Neural crest cell (in vitro differentiated cells): ENCODE measurements around the gene ANO4. TPM values are rescaled to one million over a fixed set of nuclear protein-coding genes. Genes with fewer than 3 reads are reported as not detected.
A peak's percentile ranks its signal among the peaks of the same experiment; 100 is the strongest.

Source experiments
- DNase-seq: peaks from one replicate; pipeline ENCODE4 v3.0.0; 2021; ENCODE audit warnings: low read depth, mixed read lengths, low spot score
- H3K27ac Mint-ChIP-seq: one replicate; pipeline ENCODE4 v1.8.0; 2021; ENCODE audit warnings: mild to moderate bottlenecking, mixed read lengths; ENCODE audit not compliant: unreplicated experiment
- H3K27me3 Mint-ChIP-seq: 2 replicates; pipeline ENCODE4 v1.8.0; 2021; ENCODE audit warnings: low read depth, mild to moderate bottlenecking, mixed read lengths
- H3K36me3 Mint-ChIP-seq: 2 replicates; pipeline ENCODE4 v1.8.0; 2021; ENCODE audit warnings: low read depth, mild to moderate bottlenecking, mixed read lengths
- H3K4me1 Mint-ChIP-seq: 2 replicates; pipeline ENCODE4 v1.8.0; 2021; ENCODE audit warnings: mixed read lengths
- H3K4me3 Mint-ChIP-seq: one replicate; pipeline ENCODE4 v1.8.0; 2021; ENCODE audit warnings: mild to moderate bottlenecking, mixed read lengths
- H3K9me3 Mint-ChIP-seq: 2 replicates; pipeline ENCODE4 v1.8.0; 2021; ENCODE audit warnings: mixed read lengths
- total RNA-seq: library from RNA; stranded (reverse); gene quantifications from 2 replicates; pipeline ENCODE4 v1.2.1, GENCODE V29; 2021
- TF ChIP-seq, protein P1 (sequence below): fragments of 200-600 bp; sonication (generic); conservative IDR thresholded peaks from 2 replicates; pipeline ENCODE4 v1.5.0; 2021; ENCODE audit warnings: antibody characterized with exemption, mild to moderate bottlenecking

The ANO4 gene
- total RNA-seq, 1 donor from 2014 or later: 0.61 TPM

DNA sequence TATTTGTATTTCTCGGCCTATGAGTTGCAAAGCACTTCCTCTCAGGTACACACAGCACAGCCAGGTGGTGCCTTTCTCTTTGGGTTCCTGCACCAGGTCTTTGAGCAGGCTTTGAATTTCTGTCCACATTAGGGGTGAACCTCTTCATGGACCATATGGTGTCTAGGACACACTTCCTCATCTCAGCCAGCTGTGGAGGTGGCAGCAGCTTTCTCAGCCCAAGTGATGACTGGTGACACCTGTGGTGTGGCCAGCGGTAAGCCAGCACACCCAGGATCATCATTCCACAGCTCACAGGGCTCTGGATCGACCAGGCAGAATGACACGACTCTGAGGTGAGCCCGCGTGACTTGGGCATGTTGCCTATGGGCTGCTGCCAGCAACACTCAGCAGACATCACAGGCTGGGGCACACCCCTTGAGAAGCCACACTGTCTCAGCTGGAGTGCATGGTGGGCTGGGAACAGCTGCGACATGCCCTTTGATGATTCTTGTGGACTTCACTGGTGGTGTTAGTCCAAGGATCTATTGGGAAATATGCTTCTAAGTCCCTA lies 378.7 kb downstream of the ANO4 start:
- peaks cover 27% of the 10 kb centered on the region for H3K27me3 Mint-ChIP-seq
- no peak for DNase-seq
- H3K4me1 Mint-ChIP-seq: no peaks in the 10 kb centered on the region
- peak overlapping the region; percentile 63 for H3K27ac Mint-ChIP-seq
- H3K4me3 Mint-ChIP-seq: no peak overlapping the region
- no peaks in the 10 kb centered on the region for H3K36me3 Mint-ChIP-seq
- TF ChIP-seq, protein P1, sequence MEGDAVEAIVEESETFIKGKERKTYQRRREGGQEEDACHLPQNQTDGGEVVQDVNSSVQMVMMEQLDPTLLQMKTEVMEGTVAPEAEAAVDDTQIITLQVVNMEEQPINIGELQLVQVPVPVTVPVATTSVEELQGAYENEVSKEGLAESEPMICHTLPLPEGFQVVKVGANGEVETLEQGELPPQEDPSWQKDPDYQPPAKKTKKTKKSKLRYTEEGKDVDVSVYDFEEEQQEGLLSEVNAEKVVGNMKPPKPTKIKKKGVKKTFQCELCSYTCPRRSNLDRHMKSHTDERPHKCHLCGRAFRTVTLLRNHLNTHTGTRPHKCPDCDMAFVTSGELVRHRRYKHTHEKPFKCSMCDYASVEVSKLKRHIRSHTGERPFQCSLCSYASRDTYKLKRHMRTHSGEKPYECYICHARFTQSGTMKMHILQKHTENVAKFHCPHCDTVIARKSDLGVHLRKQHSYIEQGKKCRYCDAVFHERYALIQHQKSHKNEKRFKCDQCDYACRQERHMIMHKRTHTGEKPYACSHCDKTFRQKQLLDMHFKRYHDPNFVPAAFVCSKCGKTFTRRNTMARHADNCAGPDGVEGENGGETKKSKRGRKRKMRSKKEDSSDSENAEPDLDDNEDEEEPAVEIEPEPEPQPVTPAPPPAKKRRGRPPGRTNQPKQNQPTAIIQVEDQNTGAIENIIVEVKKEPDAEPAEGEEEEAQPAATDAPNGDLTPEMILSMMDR: no peak
- H3K9me3 Mint-ChIP-seq: peaks cover 2% of the 10 kb centered on the region

DNA sequence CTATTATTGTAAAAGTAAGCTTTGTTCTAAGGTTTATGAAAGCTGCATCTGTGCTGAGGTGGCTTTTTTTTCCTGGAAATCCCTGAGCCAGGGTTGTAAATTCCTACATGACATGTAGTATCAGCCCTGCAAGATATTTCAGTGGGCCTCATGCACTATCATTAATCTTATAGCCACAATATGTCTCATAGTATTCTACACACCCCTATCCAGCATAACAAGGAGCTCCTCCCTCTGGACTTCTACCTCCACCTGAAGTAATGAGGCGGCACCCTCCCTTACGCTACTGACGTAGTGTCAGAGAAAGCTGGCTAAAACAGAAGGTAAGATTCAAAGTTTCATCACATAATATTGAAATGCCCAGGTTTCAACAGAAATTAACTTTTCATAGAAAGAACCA lies 380.0 kb downstream of the ANO4 start:
- peaks cover 38% of the 10 kb centered on the region for H3K27me3 Mint-ChIP-seq
- no peak overlapping the region for H3K27ac Mint-ChIP-seq
- peaks cover 2% of the 10 kb centered on the region for H3K9me3 Mint-ChIP-seq
- TF ChIP-seq, protein P1: no peak
- no peaks in the 10 kb centered on the region for H3K4me1 Mint-ChIP-seq
- DNase-seq: no peak
- no peaks in the 10 kb centered on the region for H3K36me3 Mint-ChIP-seq
- no peak overlapping the region for H3K4me3 Mint-ChIP-seq

Other genes with a start within 250 kb of the ANO4 start
- 34.1 and 36.2 TPM in 2 replicates for gene GAS2L3, start 221.1 kb upstream of the ANO4 start, total RNA-seq